Ishikawa (cell line): ENCODE data around the gene PLA2G4E.

Experiments
- CEBPB ChIP-seq: IDR thresholded peaks from 2 replicates; pipeline ENCODE4 v1.6.1; 2012
- CREB1 ChIP-seq: IDR thresholded peaks from 2 replicates; pipeline ENCODE4 v1.6.1; 2012; ENCODE audit warnings: low read depth
- EGR1 ChIP-seq: IDR thresholded peaks from 2 replicates; pipeline ENCODE4 v1.6.1; 2012
- EP300 ChIP-seq: IDR thresholded peaks from 2 replicates; pipeline ENCODE4 v1.6.1; 2012; ENCODE audit warnings: borderline replicate concordance
- FOXM1 ChIP-seq: IDR thresholded peaks from 2 replicates; pipeline ENCODE4 v1.6.1; 2012; ENCODE audit warnings: low read depth, borderline replicate concordance
- NFIC ChIP-seq: IDR thresholded peaks from 2 replicates; pipeline ENCODE4 v1.6.1; 2012
- RAD21 ChIP-seq: IDR thresholded peaks from 2 replicates; pipeline ENCODE4 v1.6.1; 2012; ENCODE audit warnings: low read depth
- REST ChIP-seq: IDR thresholded peaks from 2 replicates; pipeline ENCODE4 v1.6.1; 2012; ENCODE audit warnings: low read depth, mild to moderate bottlenecking
- TEAD4 ChIP-seq: IDR thresholded peaks from 2 replicates; pipeline ENCODE4 v1.6.1; 2012
- YY1 ChIP-seq: IDR thresholded peaks from 2 replicates; pipeline ENCODE4 v1.6.1; 2012; ENCODE audit warnings: low read depth
- ZBTB7A ChIP-seq: IDR thresholded peaks from 2 replicates; pipeline ENCODE4 v1.6.1; 2012; ENCODE audit warnings: low read depth
- TF ChIP-seq, protein P1 (sequence below): IDR thresholded peaks from 2 replicates; pipeline ENCODE4 v1.6.1; 2012
- TF ChIP-seq, protein P2 (sequence below): IDR thresholded peaks from 2 replicates; pipeline ENCODE4 v1.6.1; 2012

- TF ChIP-seq, protein P1, sequence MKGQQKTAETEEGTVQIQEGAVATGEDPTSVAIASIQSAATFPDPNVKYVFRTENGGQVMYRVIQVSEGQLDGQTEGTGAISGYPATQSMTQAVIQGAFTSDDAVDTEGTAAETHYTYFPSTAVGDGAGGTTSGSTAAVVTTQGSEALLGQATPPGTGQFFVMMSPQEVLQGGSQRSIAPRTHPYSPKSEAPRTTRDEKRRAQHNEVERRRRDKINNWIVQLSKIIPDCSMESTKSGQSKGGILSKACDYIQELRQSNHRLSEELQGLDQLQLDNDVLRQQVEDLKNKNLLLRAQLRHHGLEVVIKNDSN = no peak
- TF ChIP-seq REST = no peak
- no peak for TF ChIP-seq TEAD4
- no peak for TF ChIP-seq CREB1
- TF ChIP-seq, protein P2, sequence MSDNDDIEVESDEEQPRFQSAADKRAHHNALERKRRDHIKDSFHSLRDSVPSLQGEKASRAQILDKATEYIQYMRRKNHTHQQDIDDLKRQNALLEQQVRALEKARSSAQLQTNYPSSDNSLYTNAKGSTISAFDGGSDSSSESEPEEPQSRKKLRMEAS = no peak
- TF ChIP-seq FOXM1 = no peak
- no peak for TF ChIP-seq EP300
- TF ChIP-seq YY1 = no peak
- TF ChIP-seq RAD21 = no peak
- no peak for TF ChIP-seq NFIC
- no peak for TF ChIP-seq ZBTB7A
- TF ChIP-seq CEBPB = no peak
- TF ChIP-seq EGR1 = no peak
These were observed 17.6 kb upstream of the PLA2G4E start for GRCh38 chr15:42038401-42038800.
